HL-60 (cell line): ENCODE measurements around the gene MMP25.
A peak's percentile ranks its signal among the peaks of the same experiment; 100 is the strongest.

ENCODE experiments used
- DNase-seq, 2 experiments: peaks; one replicate each; pipeline ENCODE4 v3.0.0-alpha.2; 2010 to 2020; ENCODE audit warnings: low read depth in 1 of 2, low spot score in 1 of 2
- H3K27ac ChIP-seq: fragments of 250-450 bp; sonication (Bioruptor Pico); replicated peaks from 2 replicates; pipeline ENCODE4 v1.5.1; 2020; ENCODE audit warnings: mild to moderate bottlenecking, moderate library complexity
- H3K27me3 ChIP-seq: fragments of 250-450 bp; sonication (Bioruptor Pico); 2 replicates; pipeline ENCODE4 v1.5.1; 2021; ENCODE audit warnings: mild to moderate bottlenecking, moderate library complexity; ENCODE audit not compliant: insufficient read depth, poor library complexity, severe bottlenecking
- H3K4me3 ChIP-seq: replicated peaks from 2 replicates; pipeline ENCODE4 v1.5.1; 2011; ENCODE audit warnings: mild to moderate bottlenecking, control low read depth, low read length; ENCODE audit not compliant: insufficient read depth
- GABPA ChIP-seq: IDR thresholded peaks from 2 replicates; pipeline ENCODE4 v1.6.1; 2012; ENCODE audit warnings: low read depth
- POLR2AphosphoS5 ChIP-seq: IDR thresholded peaks from 2 replicates; pipeline ENCODE4 v1.6.1; 2012; ENCODE audit warnings: low read depth
- REST ChIP-seq: IDR thresholded peaks from 2 replicates; pipeline ENCODE4 v1.6.1; 2012; ENCODE audit warnings: low read depth; ENCODE audit not compliant: insufficient replicate concordance
- SPI1 ChIP-seq: IDR thresholded peaks from 2 replicates; pipeline ENCODE4 v1.6.1; 2012; ENCODE audit warnings: low read depth, mild to moderate bottlenecking, borderline replicate concordance
- TF ChIP-seq, protein P1 (sequence below): IDR thresholded peaks from one replicate; pipeline ENCODE4 v1.5.1; 2011; ENCODE audit warnings: low read length, control low read depth, inconsistent platforms; ENCODE audit not compliant: insufficient read depth

Gene MMP25

GRCh38 chr16:3060339-3061127 is 14.2 kb downstream of the MMP25 start:
- Histone ChIP-seq H3K27me3 (no peaks in the 10 kb centered on the region), H3K27ac (no peak overlapping the region), H3K4me3 (no peak overlapping the region)
- TF ChIP-seq, protein P1, sequence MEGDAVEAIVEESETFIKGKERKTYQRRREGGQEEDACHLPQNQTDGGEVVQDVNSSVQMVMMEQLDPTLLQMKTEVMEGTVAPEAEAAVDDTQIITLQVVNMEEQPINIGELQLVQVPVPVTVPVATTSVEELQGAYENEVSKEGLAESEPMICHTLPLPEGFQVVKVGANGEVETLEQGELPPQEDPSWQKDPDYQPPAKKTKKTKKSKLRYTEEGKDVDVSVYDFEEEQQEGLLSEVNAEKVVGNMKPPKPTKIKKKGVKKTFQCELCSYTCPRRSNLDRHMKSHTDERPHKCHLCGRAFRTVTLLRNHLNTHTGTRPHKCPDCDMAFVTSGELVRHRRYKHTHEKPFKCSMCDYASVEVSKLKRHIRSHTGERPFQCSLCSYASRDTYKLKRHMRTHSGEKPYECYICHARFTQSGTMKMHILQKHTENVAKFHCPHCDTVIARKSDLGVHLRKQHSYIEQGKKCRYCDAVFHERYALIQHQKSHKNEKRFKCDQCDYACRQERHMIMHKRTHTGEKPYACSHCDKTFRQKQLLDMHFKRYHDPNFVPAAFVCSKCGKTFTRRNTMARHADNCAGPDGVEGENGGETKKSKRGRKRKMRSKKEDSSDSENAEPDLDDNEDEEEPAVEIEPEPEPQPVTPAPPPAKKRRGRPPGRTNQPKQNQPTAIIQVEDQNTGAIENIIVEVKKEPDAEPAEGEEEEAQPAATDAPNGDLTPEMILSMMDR: no peak
- TF ChIP-seq SPI1 (no peak), POLR2AphosphoS5 (no peak), GABPA (no peak)
- no peak for DNase-seq

DNA sequence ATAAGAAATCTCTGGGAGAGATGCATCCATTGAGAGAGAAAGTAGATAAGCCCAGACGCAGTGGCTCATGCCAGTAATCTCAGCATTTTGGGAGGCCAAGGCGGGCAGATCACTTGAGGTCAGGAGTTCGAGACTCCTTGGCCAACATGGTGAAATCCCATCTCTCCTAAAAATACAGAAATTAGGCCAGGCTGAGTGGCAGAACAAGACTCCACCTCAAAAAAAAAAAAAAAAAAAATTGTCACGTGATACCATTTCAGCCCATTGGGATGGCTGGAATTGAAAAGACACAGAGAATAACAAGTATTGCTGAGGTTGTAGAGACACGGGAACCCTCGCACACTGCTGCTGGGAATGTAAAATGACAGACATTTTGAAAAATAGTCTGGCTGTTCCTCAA is 16.2 kb downstream of the MMP25 start:
- TF ChIP-seq, protein P1: no peak
- TF ChIP-seq POLR2AphosphoS5 (no peak), REST (no peak), GABPA (no peak), SPI1 (no peak)
- H3K27ac ChIP-seq: peak overlapping the region; percentile 43; the same call in 1 of the 2 replicates
- DNase-seq: no peak

DNA sequence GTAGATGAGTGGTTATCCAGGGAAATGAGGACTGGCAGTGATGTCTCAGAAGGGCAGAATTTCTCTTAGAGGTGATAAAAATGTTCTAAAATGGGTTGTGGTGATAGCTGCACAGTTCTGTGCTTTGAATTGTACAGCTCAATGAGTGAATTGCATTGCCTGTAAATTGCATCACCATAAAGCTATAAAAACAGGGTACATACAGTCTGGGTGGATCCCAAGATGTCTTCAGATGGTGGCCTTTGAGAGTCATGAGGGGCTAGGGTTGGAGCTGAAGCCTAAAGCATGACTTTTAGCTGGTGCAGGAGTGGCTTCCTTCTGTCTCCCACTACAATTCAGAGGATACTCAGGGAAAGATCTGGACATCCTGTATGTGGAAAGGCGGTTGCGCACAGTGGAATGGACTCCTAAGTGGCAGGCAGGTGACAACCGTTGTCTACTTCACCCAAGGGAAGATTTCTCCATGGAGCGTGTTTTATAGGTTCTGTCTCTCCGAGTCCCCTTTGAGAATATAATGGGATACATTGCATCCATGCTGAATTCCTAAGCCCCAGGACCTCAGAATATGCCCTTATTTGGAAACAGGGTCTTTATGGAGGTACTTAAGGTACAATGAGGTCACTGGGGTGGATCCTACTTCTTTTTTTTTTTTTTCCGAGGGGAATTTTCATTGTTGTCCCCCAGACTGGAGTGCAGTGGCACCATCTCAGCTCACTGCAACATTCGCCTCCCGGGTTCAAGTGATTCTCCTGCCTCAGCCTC is 17.4 kb downstream of the MMP25 start:
- H3K4me3 ChIP-seq: no peak overlapping the region
- DNase-seq: no peak
- no peak overlapping the region for H3K27ac ChIP-seq
- TF ChIP-seq, protein P1: no peak
- no peak for TF ChIP-seq GABPA
- no peak for TF ChIP-seq REST
- no peak for TF ChIP-seq SPI1
- TF ChIP-seq POLR2AphosphoS5: no peak
- H3K27me3 ChIP-seq: no peaks in the 10 kb centered on the region

More for the DNA sequence above, 16.2 kb downstream of the MMP25 start:
- no peak overlapping the region for H3K4me3 ChIP-seq
- H3K27me3 ChIP-seq: no peaks in the 10 kb centered on the region
